Colonic mucosa (tissue), 4 donors: Measurements from ENCODE around the gene SRRD. TPM values are rescaled to one million over a fixed set of nuclear protein-coding genes. Genes with fewer than 3 reads are reported as not detected.

Experiments
- DNase-seq: peaks from one replicate; pipeline ENCODE4 v3.0.0-alpha.2; 2020
- H3K27ac ChIP-seq: fragments of 200-600 bp; one replicate; pipeline ENCODE4 v1.8.0; 2021
- H3K27me3 ChIP-seq: fragments of 200-600 bp; one replicate; pipeline ENCODE4 v1.8.0; 2021
- H3K36me3 ChIP-seq: fragments of 200-600 bp; one replicate; pipeline ENCODE4 v1.8.0; 2021
- H3K4me1 ChIP-seq: fragments of 200-600 bp; one replicate; pipeline ENCODE4 v1.8.0; 2021; ENCODE audit warnings: mild to moderate bottlenecking
- H3K4me3 ChIP-seq: fragments of 200-600 bp; one replicate; pipeline ENCODE4 v1.8.0; 2021
- H3K9ac ChIP-seq, 2 donors: one replicate each; pipeline ENCODE4 v1.7.0; 2013; ENCODE audit warnings: control low read depth in 2 of 2, low read depth in 2 of 2, low read length in 2 of 2
- H3K9me3 ChIP-seq: fragments of 200-600 bp; one replicate; pipeline ENCODE4 v1.8.0; 2021
- intact Hi-C: fragments of 100-400 bp; cut with DNase I; formaldehyde crosslinking; loops from one replicate; pipeline ENCODE4 v1.14.1; 2022
- total RNA-seq, 2 donors: library from RNA; stranded (reverse); fragmentation: NEBNext Ultra II Directional in 1 of 2; extraction: Animal tissue kit (Norgen Biotek cat#: 25700) in 1 of 2; gene quantifications; one replicate each; pipeline ENCODE4 v1.2.1, GENCODE V29; 2021
- TF ChIP-seq, protein P1 (sequence below): fragments of 200-600 bp; IDR thresholded peaks from one replicate; pipeline ENCODE4 v1.8.0; 2022; ENCODE audit warnings: antibody characterized with exemption, mild to moderate bottlenecking
- donor health status: healthy.
- donor health status: DM: no; HTN: no; CAD: no.
- donor health status: DM: no; HTN: no; CAD: no.

SRRD gene
- total RNA-seq, 2 donors from 2014 or later: 11.8 to 16.4 TPM

DNA sequence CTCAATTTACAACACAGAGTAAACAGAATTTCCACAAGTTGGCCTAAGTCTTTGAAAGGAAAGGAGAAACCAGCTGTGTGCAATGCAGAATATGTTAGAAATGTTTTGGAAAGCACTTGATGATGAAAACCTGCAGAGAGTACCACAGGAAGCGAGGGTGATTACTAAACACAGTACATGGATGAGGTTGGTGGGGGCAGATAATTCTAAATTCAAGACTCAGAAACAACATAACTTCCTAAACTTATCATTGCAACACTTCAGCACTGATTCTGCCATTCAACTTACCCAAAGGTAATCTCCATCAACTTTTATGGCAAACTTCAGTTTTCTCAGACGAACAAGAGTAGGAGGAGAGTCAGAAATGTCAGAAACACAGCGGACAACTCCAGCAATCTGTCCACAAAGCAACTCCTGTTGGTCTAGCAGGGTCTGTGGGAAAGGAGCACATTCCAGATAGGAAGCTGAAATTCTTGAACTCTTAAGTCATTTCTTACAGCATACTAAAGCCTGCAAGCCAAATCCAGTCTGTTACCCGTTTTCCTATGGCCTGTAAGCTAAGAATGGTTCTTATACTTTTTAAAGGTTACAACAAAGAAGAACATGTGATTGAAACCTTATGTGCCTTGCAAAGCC, 6.9 kb upstream of the SRRD start:
- Histone ChIP-seq H3K36me3 (peaks cover 6% of the 10 kb centered on the region), H3K27ac (no peak overlapping the region), H3K4me3 (no peak overlapping the region), H3K9me3 (no peaks in the 10 kb centered on the region), H3K9ac (no peak overlapping the region), H3K27me3 (no peaks in the 10 kb centered on the region), H3K4me1 (peaks cover 9% of the 10 kb centered on the region)
- intact Hi-C loops: no loop called here
- TF ChIP-seq, protein P1, sequence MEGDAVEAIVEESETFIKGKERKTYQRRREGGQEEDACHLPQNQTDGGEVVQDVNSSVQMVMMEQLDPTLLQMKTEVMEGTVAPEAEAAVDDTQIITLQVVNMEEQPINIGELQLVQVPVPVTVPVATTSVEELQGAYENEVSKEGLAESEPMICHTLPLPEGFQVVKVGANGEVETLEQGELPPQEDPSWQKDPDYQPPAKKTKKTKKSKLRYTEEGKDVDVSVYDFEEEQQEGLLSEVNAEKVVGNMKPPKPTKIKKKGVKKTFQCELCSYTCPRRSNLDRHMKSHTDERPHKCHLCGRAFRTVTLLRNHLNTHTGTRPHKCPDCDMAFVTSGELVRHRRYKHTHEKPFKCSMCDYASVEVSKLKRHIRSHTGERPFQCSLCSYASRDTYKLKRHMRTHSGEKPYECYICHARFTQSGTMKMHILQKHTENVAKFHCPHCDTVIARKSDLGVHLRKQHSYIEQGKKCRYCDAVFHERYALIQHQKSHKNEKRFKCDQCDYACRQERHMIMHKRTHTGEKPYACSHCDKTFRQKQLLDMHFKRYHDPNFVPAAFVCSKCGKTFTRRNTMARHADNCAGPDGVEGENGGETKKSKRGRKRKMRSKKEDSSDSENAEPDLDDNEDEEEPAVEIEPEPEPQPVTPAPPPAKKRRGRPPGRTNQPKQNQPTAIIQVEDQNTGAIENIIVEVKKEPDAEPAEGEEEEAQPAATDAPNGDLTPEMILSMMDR: no peak
- no peak for DNase-seq

DNA sequence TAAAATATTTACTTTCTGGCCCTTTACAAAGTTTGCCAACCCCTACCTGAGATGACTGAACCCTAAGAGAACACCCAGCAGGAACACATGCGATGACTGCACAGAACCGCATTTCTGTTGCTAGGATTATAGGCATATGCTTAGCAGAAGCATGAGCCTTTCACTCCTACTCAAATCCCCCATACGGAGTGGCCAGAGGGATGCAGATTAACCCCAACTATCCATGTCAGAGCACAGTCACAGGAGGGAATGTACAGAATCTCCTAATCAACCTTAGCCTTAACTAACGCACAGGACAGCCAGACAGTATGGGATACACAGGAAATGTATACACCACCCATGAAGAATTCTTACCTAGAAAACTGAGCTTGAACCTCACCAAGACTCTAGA, 6.3 kb upstream of the SRRD start:
- Histone ChIP-seq H3K4me3 (no peak overlapping the region), H3K27ac (no peak overlapping the region), H3K9ac (no peak overlapping the region), H3K4me1 (peaks cover 9% of the 10 kb centered on the region), H3K27me3 (no peaks in the 10 kb centered on the region), H3K36me3 (peaks cover 4% of the 10 kb centered on the region), H3K9me3 (no peaks in the 10 kb centered on the region)
- TF ChIP-seq, protein P1: no peak
- no peak for DNase-seq
- intact Hi-C loops: no loop called here

DNA sequence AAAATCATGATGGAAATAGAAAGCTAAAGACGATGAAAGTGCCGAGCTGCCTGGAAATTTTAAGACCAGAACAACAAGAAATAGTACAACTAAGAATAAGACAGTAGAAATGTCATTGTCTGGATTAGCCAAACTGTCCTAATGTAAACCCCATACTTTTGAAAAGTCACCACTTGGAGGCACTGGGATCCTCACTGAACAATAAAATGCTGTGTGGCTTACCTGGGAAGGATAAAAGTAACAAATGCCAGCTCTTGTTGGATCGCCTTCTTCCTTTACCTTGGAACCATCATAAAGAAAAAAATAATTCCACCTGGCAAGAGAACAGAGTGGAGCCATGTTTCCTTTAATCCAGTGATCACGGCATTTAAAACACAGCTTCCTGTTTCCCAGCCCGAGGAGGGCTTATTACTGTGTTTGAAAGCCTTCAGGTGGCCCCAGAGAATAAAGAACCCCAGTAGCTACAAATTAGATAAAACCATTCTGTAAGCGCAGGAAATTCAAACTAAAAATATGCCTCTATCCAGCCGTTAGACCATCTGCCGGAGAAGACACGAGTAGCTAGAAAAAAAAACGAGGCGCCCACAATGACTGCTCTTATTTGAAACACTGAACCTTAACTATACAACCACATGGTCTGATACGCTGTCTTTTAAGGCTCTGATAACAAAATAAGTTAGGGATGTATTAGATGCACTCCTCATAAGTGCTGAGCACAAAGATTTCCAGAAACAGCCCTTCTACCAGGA, 4.5 kb upstream of the SRRD start:
- intact Hi-C loops: no loop called here
- Histone ChIP-seq H3K4me1 (peaks cover 9% of the 10 kb centered on the region), H3K27ac (peak overlapping the region; percentile 71), H3K9me3 (no peaks in the 10 kb centered on the region), H3K4me3 (peak overlapping the region; percentile 17), H3K27me3 (no peaks in the 10 kb centered on the region), H3K36me3 (no peaks in the 10 kb centered on the region), H3K9ac (peak overlapping the region; percentile 1 to 15)
- TF ChIP-seq, protein P1: no peak
- DNase-seq: no peak

DNA sequence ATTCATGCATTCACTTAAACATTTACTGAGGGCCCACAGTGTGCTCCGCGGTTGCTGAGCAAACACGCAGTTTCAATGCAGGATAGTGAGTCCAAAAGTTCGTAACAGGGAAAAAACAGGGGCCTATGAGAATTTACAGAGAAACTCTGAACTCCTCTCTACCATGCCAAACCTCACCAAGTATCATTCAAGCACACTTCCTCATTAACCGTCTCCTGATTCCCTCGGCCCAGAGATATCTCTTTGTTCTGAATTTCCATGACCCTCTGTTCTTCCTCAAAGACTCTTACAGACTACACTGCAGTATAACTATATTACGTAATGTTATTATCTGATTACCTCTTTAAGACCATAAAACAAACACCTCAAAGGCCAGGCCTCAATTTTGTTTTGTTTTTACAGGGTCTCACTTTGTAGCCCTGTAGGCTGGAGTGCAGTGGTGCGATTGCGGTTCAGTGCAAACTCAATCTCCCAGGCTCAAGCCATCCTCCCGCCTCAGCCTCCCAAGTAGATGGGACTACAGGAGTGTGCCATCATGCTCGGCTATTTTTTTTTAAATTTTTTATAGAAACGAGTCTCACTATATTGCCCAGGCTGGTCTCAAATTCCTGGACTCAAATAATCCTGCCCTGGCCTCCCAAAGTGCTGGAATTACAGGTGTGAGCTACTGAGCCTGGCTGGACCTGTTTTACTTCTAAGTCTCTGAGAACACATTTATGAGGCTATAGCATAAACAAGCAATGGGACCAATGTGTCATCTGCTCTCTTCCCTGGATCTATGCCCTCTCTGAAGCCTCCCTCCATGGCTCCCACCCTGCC, 3.7 kb upstream of the SRRD start:
- no peaks in the 10 kb centered on the region for H3K9me3 ChIP-seq
- H3K4me3 ChIP-seq: peak overlapping the region; percentile 17
- TF ChIP-seq, protein P1: no peak
- peak overlapping the region; percentile 71 for H3K27ac ChIP-seq
- no peaks in the 10 kb centered on the region for H3K36me3 ChIP-seq
- H3K9ac ChIP-seq: peak overlapping the region in 1 of 2 donors; percentile 15
- no peaks in the 10 kb centered on the region for H3K27me3 ChIP-seq
- intact Hi-C loops: no loop called here
- DNase-seq: peak; percentile 30
- H3K4me1 ChIP-seq: peaks cover 9% of the 10 kb centered on the region

DNA sequence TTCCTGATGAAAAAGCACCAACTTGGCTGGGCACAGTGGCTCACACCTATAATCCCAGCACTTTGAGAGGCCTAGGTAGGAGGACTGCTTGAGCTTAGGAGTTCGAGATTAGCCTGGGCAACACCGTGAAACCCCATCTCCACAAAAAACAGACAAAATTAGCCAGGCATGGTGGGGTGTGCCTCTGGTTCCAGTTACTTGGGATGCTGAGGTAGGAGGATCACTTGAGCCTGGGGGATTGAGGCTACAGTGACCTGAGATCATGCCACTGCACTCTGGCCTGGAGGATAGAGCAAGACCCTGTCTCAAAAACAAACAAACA, 3.1 kb upstream of the SRRD start:
- H3K9me3 ChIP-seq: no peaks in the 10 kb centered on the region
- no peaks in the 10 kb centered on the region for H3K36me3 ChIP-seq
- TF ChIP-seq, protein P1: no peak
- H3K9ac ChIP-seq: no peak overlapping the region
- H3K4me3 ChIP-seq: no peak overlapping the region
- intact Hi-C loops: no loop called here
- no peak for DNase-seq
- peaks cover 9% of the 10 kb centered on the region for H3K4me1 ChIP-seq
- H3K27ac ChIP-seq: peak overlapping the region; percentile 71
- H3K27me3 ChIP-seq: no peaks in the 10 kb centered on the region
